ENCODE data around the gene DEPDC1B. TPM values are rescaled to one million over a fixed set of nuclear protein-coding genes. Genes with fewer than 3 reads are reported as not detected.
"Not testable (repeated sequence)": the region's sequence is repeated elsewhere in the genome, so short reads cannot be mapped to it uniquely, and the experiment has no call there.

Gene DEPDC1B
- total RNA-seq, 2 donors from 2014 or later = 0.37 to 0.67 TPM

GRCh38 chr5:60701321-60701968, 1.5 kb upstream of the DEPDC1B start:
- intact Hi-C loops (cut with DNase I) = no loop called here
- DNase-seq (ENCODE audit: low spot score) = no peak

- DNase-seq (ENCODE audit: low spot score) = no peak
- intact Hi-C loops (cut with DNase I) = no loop called here
Measured at GRCh38 chr5:60700416-60700757, 421 bp upstream of the DEPDC1B start.

GRCh38 chr5:60699288-60699608, 718 bp downstream of the DEPDC1B start:
- intact Hi-C loops (cut with DNase I) = no loop called here

GRCh38 chr5:60698336-60698735, 1.6 kb downstream of the DEPDC1B start:
- DNase-seq (ENCODE audit: low spot score) = no peak
- intact Hi-C loops (cut with DNase I) = no loop called here

More at GRCh38 chr5:60699288-60699608, 718 bp downstream of the DEPDC1B start:
- no peak for DNase-seq (ENCODE audit: low spot score)

- intact Hi-C loops (cut with DNase I) = no loop called here
- no peak for DNase-seq (ENCODE audit: low spot score)
Measured at GRCh38 chr5:60690326-60690725, 9.6 kb downstream of the DEPDC1B start.

- no peak for DNase-seq (ENCODE audit: low spot score)
- intact Hi-C loops (cut with DNase I) = no loop called here
Measured at GRCh38 chr5:60688980-60689379, 11.0 kb downstream of the DEPDC1B start.

GRCh38 chr5:60687927-60688720, 11.8 kb downstream of the DEPDC1B start:
- no peak for DNase-seq (ENCODE audit: low spot score)
- intact Hi-C loops (cut with DNase I) = no loop called here

GRCh38 chr5:60686157-60686556, 13.8 kb downstream of the DEPDC1B start:
- intact Hi-C loops (cut with DNase I) = no loop called here
- no peak for DNase-seq (ENCODE audit: low spot score)

GRCh38 chr5:60685700-60686099, 14.3 kb downstream of the DEPDC1B start:
- DNase-seq (ENCODE audit: low spot score) = no peak
- intact Hi-C loops (cut with DNase I) = no loop called here

- DNase-seq (ENCODE audit: low spot score) = no peak
- intact Hi-C loops (cut with DNase I) = no loop called here
Measured at GRCh38 chr5:60685028-60685427, 14.9 kb downstream of the DEPDC1B start.

- DNase-seq (ENCODE audit: low spot score); intact Hi-C loops (cut with DNase I): not testable (repeated sequence)
Measured at GRCh38 chr5:60682007-60682406, 18.0 kb downstream of the DEPDC1B start.

- intact Hi-C loops (cut with DNase I) = loop anchor here in 1 of 2 donors (10.0 kb wide), 1 partner anchor 865 kb away; no protein-coding TSS in a partner anchor
- DNase-seq (ENCODE audit: low spot score) = no peak
Measured at GRCh38 chr5:60679816-60680215, 20.1 kb downstream of the DEPDC1B start.

GRCh38 chr5:60677850-60678664, 21.9 kb downstream of the DEPDC1B start:
- intact Hi-C loops (cut with DNase I) = loop anchor here in 1 of 2 donors (10.0 kb wide), 1 partner anchor 863 kb away; no protein-coding TSS in a partner anchor
- no peak for DNase-seq (ENCODE audit: low spot score)

GRCh38 chr5:60675286-60675685, 24.7 kb downstream of the DEPDC1B start:
- DNase-seq (ENCODE audit: low spot score) = no peak
- intact Hi-C loops (cut with DNase I) = loop anchor here in 1 of 2 donors (10.0 kb wide), 1 partner anchor 860 kb away; no protein-coding TSS in a partner anchor

GRCh38 chr5:60674251-60675069, 25.5 kb downstream of the DEPDC1B start:
- intact Hi-C loops (cut with DNase I) = loop anchor here in 1 of 2 donors (10.0 kb wide), 1 partner anchor 860 kb away; no protein-coding TSS in a partner anchor
- no peak for DNase-seq (ENCODE audit: low spot score)

GRCh38 chr5:60673334-60673733, 26.6 kb downstream of the DEPDC1B start:
- intact Hi-C loops (cut with DNase I) = loop anchor here in 1 of 2 donors (10.0 kb wide), 1 partner anchor 859 kb away; no protein-coding TSS in a partner anchor
- DNase-seq (ENCODE audit: low spot score) = no peak

GRCh38 chr5:60672693-60673264, 27.2 kb downstream of the DEPDC1B start:
- no peak for DNase-seq (ENCODE audit: low spot score)
- intact Hi-C loops (cut with DNase I) = loop anchor here in 1 of 2 donors (10.0 kb wide), 1 partner anchor 858 kb away; no protein-coding TSS in a partner anchor

GRCh38 chr5:60671899-60672692, 27.9 kb downstream of the DEPDC1B start:
- intact Hi-C loops (cut with DNase I) = loop anchor here in 1 of 2 donors (10.0 kb wide), 1 partner anchor 857 kb away; no protein-coding TSS in a partner anchor
- DNase-seq (ENCODE audit: low spot score) = no peak
